Sciatic nerve (tissue), 2 donors: ENCODE data around the gene FOXK2. TPM values are rescaled to one million over a fixed set of nuclear protein-coding genes. Genes with fewer than 3 reads are reported as not detected.
A peak's percentile ranks its signal among the peaks of the same experiment; 100 is the strongest.

Experiments
- ATAC-seq: fragments of 200-7000 bp; cut with Tn5 transposase; one replicate; pipeline ENCODE4 v1.9.1; 2020; ENCODE audit warnings: mild to moderate bottlenecking, moderate library complexity
- DNase-seq: peaks from one replicate; pipeline ENCODE4 v3.0.0-alpha.2; 2020; ENCODE audit warnings: low spot score
- intact Hi-C: fragments of 100-400 bp; cut with DNase I; formaldehyde crosslinking; loops from one replicate; pipeline ENCODE4 v1.14.2; 2022
- total RNA-seq: library from RNA; stranded (reverse); fragmentation: NEBNext Ultra II Directional; extraction: Animal tissue kit (Norgen Biotek cat#: 25700); gene quantifications from one replicate; pipeline ENCODE4 v1.2.1, GENCODE V29; 2021
- donor health status: DM: no; HTN: no; CAD: no.
- donor health status: DM: no; HTN: no; CAD: no.

The FOXK2 gene
- total RNA-seq, 1 donor from 2014 or later, result 59.9 TPM

- intact Hi-C loops, result no loop called here
- DNase-seq (no peak), ATAC-seq (no peak)
Observed at GRCh38 chr17:82615084-82616020, 95.8 kb downstream of the FOXK2 start.

DNA sequence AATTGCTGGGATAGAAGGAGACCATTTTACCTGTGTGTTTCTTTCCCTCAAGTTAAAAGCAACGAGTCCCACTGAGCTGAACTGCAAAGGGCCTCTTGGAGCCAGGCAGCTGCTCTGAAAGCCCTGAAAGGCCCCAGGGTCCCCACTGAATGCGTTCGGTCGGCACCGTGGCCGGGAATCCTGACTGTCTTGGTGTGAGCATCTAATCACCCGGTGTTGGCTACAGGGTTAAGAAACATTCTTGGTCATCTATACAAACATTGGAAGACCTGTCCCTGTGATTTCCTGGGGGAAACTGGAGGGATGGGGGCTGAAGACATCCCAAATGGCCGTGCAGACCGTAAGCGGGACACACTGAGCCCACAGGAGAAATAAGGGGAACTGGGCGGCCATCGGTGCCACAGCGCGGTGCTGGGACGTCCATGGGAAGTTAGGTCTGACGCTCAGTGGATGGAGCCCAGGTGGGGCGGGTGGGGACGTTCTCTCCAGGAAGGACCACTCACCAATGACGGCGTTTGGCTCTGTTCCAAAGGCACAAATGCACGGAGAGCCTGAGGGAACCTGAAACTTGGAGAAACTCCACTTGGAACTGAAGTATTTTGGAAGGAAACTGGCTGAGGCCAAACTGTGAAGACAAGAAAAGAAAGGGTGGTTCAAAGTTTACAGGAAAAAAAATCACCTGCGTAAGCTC lies 96.6 kb downstream of the FOXK2 start:
- DNase-seq (no peak), ATAC-seq (no peak)
- intact Hi-C loops, result no loop called here

DNA sequence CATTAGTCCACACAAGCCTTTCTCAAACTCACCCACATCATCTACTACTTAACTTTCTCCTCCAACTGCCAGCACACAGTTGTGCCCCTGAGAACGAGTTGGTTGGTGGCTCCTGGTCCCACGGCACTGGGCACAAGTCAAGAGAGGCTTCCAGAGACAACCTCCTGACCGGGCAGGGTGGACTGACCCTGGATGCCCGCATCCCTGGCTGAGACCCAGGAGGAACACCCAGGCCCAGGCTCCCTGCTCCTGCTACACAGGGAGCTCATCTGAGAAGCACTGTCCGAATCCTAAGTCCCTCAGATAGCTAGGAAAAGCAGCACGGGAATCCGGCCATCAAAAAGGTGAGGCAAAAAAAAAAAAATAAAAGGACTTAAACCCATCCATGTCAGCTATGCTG lies 99.7 kb downstream of the FOXK2 start:
- intact Hi-C loops, result no loop called here
- ATAC-seq (no peak), DNase-seq (no peak)

DNA sequence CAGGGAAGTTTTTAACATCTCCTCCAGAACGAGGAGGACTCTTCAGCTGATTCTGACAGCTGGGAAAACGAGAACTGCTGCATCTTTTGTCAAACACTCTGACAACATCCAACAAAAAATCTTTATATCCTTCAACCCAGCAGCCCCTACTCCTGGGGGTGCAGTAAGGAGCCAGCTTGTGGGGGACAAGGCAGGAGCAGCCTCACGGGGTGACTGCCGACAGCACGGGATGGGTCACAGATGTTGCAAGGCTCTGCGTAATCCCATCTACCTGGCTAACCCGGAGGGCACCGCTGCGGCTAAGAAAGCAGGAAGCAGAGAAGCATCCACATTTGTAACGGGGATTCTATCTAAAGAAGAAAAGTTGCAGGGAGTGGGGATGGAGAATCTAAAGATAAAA lies 100.1 kb downstream of the FOXK2 start:
- intact Hi-C loops, result no loop called here
- DNase-seq, result no peak
- no peak for ATAC-seq

- DNase-seq (no peak), ATAC-seq (no peak)
- intact Hi-C loops, result no loop called here
Observed at GRCh38 chr17:82623707-82624106, 104.2 kb downstream of the FOXK2 start.

- intact Hi-C loops, result no loop called here
- DNase-seq (no peak), ATAC-seq (peak; percentile 37)
Observed at GRCh38 chr17:82627405-82627804, 107.9 kb downstream of the FOXK2 start.

- intact Hi-C loops, result no loop called here
- no peak for DNase-seq
- ATAC-seq, result no peak
Observed at GRCh38 chr17:82629748-82630147, 110.2 kb downstream of the FOXK2 start.

DNA sequence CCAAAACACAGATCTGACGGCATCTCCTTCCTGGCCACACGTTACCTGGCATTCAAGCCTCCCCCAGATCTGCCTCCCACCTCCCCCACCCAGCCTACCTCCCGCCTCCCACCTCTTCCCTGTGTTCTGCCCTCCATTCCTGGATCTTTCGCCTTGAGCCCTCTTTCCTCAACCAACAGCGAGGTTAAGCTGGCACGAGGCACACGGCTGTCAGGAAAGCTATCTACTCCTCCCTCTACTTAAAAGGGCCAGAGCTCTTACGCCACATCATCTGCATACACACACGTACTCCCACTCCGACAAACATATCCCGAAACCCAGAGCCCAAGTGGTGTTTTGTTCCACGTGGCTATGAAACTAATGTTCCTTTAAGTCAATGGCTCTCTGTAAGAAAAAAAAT lies 110.7 kb downstream of the FOXK2 start:
- ATAC-seq (no peak), DNase-seq (no peak)
- intact Hi-C loops, result no loop called here

DNA sequence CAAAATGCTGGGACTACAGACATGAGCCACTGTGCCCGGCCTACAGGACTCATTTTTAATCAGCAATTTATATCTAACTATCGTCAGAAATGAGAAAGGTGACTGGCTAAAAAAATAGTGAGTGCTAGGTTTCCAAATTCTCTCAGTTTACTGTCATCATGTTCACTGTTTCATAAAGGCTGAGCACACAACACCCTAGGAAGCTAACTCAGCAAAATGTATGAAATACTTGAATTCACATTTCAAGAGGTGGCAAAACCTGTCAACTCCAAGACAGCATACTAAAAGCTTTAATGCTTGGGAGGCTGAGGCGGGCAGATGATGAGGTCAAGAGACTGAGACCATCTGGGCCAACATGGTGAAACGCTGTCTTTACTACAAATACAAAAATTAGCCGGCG lies 112.0 kb downstream of the FOXK2 start:
- intact Hi-C loops, result no loop called here
- ATAC-seq (no peak), DNase-seq (no peak)

DNA sequence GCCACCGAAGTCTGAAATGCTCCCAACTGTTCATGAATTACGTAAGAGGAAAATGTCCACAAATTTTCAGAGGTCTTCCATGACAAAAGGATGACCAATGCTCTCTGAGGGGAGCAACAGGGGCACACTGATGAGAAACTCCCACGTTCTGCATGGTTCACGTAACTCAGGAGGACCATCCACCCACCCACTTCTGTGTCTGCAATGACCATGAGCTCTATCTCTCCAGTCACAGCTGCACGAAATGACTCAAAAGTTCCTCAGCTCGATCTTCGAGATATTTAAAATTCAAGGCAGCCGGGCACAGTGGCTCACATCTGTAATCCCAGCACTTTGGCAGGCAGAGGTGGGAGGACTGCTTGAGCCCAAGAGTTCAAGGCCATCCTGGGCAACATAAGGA lies 112.9 kb downstream of the FOXK2 start:
- no peak for DNase-seq

GRCh38 chr17:82633343-82633742 lies 113.8 kb downstream of the FOXK2 start:
- ATAC-seq, result no peak
- intact Hi-C loops, result no loop called here
- DNase-seq, result no peak

More for the DNA sequence above, 112.9 kb downstream of the FOXK2 start:
- intact Hi-C loops, result no loop called here
- no peak for ATAC-seq

DNA sequence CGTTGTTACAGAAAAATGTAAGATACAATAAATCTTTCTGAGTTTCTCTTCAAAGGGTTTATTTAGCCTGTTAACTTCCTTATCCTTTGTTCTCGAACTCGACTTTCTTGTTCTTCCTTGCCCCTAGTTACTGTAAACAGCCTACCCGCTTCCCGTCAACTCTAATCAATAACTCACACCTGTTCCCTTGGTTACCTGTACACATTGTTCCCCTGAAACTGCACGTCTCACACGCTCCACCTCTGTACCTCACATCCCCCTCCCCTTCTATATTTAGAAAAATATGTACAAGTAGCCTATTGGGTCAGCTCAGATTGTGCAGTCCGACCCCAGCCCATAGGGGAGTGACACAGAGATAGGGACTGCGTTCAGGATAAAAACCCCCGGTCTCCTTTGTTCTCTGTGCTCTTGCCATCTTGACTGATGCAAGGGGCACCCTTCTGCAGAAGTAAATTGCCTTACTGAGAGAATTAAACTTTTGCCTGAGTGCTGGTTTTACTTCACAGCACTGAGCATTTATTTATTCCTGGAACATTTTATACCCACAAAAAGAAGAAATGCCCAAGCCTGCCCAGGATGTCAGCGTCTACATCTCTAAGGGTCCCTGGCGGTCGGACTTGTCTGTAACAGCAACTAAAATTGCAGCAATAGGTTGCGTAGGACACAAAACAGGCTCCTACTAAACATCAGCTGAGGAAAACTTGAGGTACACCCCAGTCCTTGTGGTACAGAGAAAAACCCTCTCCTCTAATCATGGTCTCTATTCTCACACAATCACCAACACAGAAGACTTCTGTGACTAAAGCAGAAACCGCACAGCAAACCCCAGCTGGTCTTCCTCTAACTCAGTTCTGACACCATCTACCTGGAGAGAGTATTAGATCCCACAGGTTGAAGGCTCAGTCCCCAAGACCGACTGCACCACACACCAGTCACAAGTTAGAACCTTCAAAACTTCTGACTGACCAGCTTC lies 117.4 kb downstream of the FOXK2 start:
- no peak for ATAC-seq
- intact Hi-C loops, result no loop called here
- DNase-seq, result no peak

- no peak for DNase-seq
- intact Hi-C loops, result no loop called here
- no peak for ATAC-seq
Observed at GRCh38 chr17:82638183-82638773, 118.7 kb downstream of the FOXK2 start.

DNA sequence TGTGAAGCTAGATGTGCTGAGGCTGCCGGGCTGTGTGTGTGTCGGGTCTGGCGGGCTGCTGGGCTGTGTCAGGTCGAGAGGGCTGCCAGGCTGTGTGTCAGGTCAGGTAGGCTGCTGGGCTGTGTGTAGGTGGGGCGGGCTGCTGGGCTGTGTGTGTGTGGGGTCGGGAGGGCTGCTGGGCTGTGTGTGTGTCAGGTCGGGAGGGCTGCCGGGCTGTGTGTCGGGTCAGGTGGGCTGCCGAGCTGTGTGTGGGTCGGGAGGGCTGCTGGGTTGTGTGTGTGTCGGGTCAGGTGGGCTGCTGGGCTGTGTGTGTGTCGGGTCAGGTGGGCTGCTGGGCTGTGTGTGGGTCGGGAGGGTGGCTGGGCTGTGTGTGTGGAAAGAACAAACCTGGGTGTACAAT lies 120.1 kb downstream of the FOXK2 start:
- DNase-seq, result no peak
- intact Hi-C loops, result no loop called here
- peak; percentile 14 for ATAC-seq

DNA sequence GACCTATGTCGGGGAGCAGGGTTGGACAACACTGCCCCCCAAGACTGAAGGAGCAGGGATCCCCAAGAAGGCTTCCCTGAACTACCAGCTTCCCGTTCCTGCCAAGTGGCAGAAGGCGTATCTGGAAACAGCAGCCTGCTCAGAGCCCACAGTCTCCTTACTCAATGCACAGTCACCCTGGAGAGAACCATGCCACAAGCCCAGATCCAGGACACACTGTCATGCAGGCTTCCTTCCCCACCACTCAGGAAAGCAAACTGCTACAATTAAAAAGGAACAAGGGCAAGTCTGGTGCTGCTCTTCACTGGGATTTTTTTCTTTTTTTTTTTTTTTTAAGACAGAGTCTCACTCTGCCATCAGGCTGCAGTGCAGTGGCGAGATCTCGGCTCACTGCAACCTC lies 120.5 kb downstream of the FOXK2 start:
- intact Hi-C loops, result no loop called here
- ATAC-seq (peak; percentile 8), DNase-seq (no peak)

DNA sequence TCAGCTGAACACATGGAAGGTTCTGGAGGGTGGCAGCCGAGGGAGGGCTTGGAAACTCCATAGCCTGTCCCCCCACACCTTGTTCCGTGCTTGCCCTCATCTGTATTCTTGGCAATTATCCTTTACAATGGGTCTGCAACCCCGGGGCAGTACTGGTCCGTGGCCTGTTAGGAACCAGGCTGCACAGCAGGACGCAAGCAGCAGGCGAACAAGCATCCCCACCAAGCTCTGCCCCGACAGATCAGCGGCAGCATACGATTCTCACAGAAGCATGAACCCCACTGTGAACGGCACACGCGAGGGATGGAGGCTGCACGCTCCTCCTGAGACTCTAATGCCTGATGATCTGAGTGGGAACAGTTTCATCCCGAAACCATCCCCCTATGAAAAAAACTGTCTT lies 122.5 kb downstream of the FOXK2 start:
- DNase-seq (no peak), ATAC-seq (no peak)
- intact Hi-C loops, result no loop called here

GRCh38 chr17:82644148-82644547 lies 124.6 kb downstream of the FOXK2 start:
- ATAC-seq (no peak), DNase-seq (no peak)
- intact Hi-C loops, result no loop called here

GRCh38 chr17:82645516-82645915 lies 126.0 kb downstream of the FOXK2 start:
- ATAC-seq (no peak), DNase-seq (no peak)
- intact Hi-C loops, result no loop called here

GRCh38 chr17:82647593-82648164 lies 128.1 kb downstream of the FOXK2 start:
- DNase-seq (peak; percentile 79), ATAC-seq (peak; percentile 3)
- intact Hi-C loops, result no loop called here
